Activated CD8-positive, alpha-beta memory T cell treated with anti-CD3 and anti-CD28 coated beads, Interleukin-2, amount 50 U/mL, for 1 hour (primary cell): Measurements from ENCODE around the gene SLC25A47.
"Not testable (repeated sequence)": the region's sequence is repeated elsewhere in the genome, so short reads cannot be mapped to it uniquely, and the experiment has no call there.

ENCODE experiments used
- DNase-seq: peaks from one replicate; pipeline ENCODE4 v3.0.0-alpha.2; 2020; ENCODE audit errors: extremely low read depth

The SLC25A47 gene, protein sequence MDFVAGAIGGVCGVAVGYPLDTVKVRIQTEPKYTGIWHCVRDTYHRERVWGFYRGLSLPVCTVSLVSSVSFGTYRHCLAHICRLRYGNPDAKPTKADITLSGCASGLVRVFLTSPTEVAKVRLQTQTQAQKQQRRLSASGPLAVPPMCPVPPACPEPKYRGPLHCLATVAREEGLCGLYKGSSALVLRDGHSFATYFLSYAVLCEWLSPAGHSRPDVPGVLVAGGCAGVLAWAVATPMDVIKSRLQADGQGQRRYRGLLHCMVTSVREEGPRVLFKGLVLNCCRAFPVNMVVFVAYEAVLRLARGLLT

DNA sequence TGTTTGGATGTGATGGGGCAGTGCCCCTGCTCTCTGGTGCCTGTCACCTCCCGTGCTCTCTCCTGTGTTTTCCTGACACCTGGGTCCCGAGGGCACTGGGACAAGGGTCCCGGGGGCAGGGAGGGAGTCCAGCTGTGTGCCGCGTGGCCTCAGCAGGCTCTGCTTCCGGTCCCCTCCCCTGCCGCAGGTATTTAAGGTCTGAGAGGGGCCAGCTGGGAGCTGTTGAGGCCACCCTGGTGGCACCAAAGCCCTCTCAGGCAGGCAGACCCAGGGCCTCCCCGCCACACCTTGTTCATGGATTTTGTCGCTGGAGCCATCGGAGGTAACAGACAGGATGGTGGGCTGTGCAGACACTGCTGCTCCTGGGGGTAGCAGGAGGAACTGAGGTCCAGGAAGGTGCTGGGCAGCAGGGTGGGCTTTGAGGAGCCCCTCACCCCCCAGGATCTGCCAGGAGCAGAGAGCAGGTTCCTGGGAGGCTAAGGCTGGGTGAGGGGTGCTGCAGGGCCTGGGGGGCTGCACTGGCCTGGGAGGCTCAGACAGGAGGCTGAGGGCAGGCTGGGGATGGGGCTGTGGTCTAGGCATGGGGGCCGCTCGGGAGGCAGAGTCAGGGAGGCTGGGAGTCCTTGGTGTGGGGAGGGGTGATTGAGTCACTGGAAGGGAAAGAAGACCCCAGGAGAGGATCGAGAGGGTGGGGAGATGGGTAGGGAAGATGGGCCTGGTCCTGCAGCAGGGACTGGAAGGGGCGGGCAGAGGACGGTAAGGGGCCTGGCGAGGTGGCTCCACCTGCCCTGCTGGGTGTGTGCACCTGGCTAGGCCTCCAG lies at the start of gene SLC25A47:
Gene SLC25A47 (plus strand): TSS at position 219 of the 821 bp plus-strand sequence. CDS start 76 bp downstream, at position 295.
- no peak for DNase-seq

DNA sequence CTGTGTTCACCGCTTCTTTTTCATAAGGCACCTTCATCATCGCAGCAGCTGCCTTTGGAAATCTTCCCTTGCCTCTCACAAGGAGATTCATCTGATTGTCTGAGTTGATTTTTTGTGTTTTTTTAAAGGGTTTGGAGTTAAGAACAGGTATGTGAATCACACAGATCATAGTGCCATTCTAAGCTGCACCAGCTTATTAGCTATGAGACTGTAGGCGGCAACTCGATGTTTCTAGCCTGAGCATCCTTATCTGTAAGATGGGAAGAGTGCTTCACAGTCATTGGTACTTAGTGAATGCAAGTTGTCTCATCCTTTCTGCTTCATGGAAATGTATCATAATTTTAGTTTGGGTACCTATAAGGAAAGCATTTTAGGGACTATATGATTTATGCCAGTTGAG lies 48.9 kb upstream of the SLC25A47 start:
- DNase-seq: no peak

DNA sequence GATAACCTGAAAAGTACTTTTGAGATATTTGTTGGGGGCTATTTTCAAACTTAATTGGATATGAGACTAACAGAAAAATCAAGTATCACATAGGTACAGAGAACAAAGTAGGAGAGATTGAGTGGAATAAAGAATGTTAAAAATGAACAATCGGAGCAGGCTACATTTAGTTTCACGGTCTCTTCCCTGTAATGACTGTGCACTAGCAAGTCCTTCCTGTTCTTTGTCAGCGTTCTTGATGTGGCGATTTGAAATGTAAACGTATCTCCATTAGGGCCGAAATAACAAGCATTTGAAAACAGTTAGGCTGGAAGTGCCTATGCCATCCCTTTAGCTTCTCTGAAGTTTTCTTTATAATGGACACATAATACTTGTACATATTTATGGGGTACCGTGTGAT lies 47.9 kb upstream of the SLC25A47 start:
- DNase-seq: no peak

DNA sequence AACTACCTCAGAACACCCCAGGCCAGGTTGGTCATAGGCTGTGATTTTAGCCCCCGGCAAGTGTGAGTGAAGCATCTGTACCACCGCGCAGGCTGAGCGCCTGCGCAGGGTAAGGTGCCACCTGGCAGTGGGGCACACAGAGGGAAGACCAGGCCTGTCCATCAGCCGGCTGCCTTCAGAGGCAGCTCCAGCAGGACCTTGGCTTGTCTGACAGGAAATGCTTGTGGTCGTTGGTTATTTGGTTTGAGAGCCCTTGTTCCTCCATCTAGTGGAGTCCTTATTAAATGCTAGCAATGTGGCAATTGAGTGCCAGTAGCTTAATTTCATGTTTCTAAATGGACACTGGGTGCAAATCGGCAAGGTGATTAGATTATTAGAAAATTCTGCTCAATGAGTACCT lies 44.4 kb upstream of the SLC25A47 start:
- no peak for DNase-seq

DNA sequence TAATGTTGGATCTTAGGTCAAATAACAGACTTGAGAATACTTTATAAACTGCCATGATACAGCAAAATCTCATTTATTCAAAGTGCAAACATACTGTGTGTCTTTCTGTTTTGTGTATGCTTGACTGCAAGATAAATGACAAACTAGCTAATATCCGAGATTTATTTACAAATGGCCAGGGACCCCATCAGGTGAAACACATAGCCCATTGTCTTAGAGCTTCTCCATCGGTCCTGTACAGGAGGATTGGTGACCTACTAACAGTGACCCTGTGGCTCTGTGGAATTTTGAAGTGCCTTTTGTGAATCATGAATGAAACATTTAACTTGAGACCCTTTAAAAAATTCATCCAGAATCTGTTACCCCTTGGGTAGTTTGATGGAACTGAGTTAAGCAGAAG lies 44.0 kb upstream of the SLC25A47 start:
- DNase-seq: no peak

DNA sequence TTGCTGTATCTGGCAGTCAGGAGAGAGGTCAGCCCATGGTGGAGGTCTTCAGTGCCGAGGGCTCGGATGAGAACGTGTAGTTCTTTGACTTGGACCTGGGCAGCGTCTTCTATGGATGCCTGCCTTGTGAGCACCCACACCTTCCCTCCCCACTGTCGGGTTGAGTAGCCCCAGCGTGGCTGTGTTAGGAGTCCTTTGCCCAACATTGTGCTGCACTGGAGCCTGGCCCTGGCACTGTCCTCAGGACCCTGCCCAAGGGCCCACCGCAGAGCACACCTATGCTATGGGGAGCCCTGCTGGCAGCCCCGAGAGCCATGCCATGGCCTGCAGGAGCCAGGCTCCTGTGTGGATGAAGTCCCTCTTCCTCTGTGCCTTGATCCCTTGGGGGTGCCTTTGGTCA lies 43.6 kb upstream of the SLC25A47 start:
- no peak for DNase-seq

DNA sequence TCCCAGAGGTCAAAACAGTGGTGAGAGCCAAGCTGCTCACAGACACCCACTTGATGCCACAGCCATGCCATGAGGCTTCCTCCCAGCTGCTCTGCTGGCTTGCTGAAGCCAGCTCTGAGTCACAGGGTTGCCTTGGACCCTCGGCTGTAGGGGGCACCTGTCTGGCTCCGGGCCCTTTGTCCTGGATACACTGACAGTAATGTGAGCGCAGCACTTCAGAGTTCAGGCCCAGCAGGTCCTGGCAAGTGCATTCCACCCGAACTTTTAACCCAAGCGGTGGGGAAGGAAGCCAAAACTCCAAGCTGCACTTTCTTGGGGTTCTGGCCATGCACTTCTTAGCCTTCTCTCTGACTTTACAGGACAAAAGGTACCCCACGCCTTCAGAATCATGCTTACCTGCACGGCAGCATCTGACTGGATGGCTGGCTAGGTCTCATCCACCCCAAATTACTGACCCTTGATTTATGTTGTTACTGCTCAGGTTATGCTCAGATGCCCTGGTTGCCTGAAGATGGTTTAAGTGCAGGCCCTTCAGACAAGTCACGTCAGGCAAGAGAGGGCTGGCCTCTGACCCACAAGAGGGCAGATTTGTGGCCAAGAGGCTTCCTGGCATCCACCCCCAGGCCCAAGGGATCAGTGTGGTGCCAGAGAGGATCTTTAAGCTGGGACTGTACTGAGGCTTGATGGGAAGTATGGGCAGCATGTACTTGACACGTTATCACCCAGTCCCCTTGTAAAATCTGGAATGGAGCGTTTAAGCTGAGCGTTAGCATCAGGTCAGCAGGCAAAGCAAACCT lies 41.7 kb upstream of the SLC25A47 start:
- DNase-seq: no peak

DNA sequence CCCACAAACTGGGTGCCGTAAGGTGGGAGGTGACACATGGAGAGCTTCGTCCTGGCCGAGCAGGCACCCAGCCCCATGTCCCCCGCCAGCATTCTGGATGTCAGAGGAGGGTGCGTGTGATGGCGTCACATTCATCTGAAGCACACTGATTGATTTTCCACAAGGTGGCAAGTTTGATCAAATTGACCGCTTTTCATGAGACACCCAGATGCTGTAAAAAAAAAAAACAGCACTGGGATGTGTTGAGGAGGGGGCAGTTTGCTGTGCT lies 41.1 kb upstream of the SLC25A47 start:
- DNase-seq: no peak

DNA sequence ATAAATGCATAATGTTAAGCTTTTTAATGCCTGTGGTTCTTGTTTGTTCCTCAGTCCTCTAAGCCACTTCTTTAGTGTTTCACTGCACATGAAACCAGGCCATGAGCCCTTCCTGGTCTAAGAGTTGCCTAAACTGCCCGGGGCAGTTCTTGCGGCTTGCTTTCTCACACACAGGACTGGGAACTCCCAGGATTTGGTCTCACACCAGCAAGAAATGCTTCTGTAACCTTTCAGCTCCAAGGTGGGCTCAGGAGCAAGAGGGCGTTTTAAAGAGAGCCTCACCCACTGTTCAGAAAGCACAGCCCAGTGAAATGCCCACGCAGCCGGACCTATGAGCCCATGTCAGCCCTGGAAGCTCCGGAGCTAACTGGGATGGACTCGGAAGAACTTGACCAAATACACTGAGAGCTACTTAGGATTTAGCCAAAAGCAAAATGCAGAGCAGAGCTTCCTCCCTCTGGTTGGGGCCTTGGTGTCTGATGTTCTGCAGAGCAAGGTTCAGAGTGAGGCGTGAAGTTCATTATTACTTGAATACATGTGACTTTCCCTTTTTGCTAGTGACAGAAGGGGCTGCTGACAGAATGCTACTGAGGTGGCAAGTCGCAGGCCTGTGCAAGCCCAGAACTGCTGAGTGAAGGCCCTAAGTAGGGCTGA lies 40.2 kb upstream of the SLC25A47 start:
- DNase-seq: no peak

DNA sequence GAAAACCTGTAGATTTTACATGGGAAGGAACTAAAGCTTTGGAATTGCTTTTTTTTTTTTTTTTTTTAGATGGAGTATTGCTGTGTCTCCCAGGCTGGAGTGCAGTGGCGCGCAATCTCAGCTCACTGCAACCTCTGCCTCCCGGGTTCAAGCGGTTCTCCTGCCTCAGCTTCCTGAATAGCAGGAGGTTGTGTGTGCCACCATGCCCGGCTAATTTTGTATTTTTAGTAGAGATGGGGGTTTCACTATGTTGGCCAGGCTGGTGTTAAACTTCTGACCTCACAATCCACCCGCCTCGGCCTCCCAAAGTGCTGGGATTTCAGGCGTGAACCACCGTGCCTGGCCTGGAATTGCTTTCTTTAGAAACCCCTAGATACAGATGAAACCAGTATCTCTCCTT lies 39.7 kb upstream of the SLC25A47 start:
- not testable (repeated sequence) for DNase-seq

DNA sequence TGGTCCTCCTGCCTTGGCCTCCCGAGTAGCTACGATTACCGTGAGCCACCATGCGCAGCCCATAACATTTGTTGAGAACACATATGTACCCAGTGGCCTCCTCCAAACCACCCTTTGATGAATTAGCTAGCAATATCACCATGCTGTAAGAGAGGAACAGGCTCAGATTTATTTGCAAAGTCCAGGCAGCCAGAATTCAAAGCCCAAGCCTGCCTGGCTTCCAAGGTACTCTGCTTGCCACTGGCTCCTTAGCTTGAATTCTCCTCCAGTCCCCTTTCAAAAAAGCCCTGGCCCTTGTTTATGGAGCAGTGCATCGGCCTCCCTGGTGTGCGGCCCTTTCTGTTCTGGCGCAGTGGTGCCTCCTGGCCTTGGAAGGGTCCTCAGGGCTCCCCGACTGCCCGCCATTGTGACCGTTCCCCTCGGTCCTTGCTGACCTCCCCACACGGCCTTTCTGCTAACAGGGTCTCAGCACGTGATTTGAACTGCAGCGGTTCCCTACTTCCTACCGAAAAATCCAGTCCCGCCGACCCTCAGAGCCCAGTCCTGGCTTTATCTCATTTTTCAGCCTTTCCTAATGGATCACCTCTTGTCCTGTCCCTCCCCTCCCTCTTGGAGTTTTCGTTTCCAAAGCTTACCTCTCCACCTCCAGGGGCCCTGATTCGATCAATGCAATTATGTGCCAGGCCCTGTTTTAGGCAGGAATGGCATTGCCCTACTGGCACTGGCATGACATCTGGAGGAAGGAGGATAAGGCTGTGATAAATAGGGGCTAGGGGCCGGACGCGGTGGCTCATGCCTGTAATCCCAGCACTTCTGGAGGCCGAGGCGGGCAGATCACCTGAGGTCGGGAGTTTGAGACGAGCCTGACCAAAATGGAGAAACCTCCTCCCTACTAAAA lies 38.9 kb upstream of the SLC25A47 start:
- DNase-seq: no peak

DNA sequence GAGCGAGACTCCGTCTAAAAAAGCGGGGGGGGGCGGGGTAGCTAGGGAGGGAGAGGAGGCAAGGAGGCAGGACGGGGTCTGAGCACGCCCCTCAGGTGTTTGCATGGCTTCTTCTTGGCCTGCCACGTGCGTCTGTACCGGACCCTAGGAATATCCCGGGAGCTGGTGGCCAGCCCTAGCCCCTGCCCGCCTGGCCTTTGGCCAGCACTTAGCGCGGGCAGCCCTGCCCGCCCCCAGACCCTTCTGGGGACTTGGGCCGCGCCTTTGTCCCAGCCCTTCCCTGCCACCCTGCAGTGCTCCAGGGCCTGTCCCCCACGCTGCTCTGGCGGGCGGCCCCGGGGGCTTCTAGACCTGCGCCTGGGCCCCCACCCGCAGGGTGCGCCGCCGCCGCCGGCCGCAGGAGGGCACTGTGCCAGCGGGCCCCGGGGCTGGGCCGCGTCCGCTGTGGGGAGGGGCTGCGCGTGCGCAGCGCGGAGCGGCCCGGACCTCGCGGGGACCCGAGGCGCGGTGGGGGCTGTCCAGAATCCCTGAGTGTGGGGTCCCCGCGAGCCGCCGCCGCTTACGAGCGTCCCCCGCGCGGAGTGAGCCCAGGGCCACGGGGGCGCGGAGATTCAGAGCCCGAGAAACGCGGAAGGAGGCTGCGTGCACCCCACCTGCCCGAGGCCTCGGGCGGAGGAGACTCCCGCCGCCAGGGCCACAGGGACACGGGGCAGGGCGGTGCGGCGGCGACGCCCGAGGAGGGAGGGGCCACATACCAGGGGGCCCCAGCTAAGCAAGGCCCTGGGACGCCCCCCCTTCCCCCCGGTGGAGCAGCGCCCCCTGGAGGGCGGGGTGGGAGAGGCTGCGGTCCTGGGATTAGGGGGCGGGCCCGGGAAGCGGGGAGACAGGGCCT lies 37.9 kb upstream of the SLC25A47 start:
- no peak for DNase-seq

DNA sequence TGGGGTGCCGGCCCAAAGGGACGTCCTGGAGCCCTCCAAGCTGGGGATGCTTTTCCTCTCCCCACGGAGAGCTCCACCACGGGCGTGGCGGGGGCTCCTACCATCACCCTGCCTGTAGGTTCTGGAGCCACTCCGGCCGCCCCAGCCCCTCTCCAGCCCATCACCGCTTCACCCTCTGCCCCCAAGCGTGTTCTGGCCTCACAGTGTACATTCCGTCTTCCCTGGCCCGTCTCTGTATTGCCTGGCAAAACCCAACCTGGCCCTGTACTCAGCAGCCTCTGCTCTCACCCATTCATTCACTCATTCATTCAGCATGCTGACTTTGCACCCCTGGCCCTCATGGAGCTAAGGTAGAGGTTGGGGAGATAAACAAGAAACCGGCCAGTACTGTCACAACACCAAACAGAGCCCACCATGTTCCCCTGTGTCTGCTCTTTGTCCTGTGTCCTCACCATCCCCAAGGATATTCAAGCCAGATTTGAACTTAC lies 37.2 kb upstream of the SLC25A47 start:
- no peak for DNase-seq

DNA sequence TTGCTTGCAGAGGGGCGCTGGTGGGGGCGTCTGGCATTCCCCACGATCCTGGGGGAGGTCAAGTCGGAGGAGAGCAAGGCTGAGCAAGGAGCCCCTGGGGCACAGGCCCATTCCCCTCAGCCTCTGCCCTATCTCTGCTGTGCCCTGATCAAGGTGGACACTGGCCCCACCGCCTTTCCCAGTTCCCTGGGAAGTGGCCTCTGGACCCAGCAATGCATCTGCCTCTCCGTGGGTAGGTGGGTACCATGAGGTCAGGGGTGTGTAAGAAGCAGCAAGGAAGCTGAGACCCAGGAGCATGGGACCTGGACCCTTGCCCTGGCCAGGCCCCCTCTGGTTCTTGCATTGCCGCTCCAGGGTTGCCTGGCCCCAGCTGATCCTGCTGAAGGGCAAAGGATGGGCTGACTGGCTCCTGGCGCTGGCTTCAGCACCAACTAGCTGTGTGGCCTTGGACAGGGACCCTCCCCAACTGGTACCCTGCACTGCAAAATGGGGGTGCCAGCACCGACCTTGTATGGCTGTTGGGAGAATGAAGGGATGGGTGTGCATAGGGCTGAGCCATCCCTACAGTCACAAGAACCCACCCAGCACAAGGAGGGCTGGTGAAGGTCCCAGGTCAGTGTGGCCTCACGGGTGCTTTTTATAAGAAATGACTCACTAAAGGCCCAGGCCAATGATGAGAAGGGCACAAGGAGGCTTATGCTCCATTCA lies 36.5 kb upstream of the SLC25A47 start:
- no peak for DNase-seq

DNA sequence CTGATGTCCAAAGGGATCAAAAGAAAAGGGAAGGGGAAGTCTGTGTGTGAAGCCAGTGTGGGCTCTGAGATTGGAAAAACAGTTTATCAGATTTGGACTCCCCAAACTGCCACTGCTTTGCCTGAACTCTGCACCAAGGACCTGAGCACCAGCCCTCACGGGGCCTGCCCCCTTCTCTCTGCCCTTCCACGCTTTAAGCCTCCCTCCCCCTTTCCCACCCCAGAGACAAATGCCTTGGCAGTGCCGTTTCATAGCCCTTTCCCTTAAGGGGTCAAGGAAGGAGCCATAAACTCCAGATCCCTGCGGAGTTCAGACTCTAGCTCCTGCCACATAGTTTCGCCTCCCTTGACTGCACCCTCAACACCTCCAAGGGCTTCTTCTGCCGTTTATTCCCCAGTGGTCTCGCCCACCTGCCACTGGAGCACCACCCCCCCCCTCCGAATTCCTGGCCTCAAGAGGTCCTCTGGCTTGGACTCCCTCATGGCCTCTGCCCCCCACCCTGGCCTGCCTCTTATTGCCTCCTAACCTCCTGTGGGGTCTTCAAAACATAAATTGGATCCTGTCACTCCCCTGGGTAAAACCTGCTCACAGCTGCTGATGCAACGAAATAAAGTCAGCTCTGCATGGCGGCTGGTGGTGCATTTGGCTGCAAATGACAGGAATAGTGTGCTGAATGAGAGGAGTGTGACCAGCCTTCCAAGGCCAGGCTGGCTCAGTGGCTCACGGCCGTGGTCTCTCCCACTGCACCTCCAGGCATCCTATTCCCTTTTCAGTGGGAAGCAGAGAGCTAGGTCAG lies 35.7 kb upstream of the SLC25A47 start:
- DNase-seq: no peak

DNA sequence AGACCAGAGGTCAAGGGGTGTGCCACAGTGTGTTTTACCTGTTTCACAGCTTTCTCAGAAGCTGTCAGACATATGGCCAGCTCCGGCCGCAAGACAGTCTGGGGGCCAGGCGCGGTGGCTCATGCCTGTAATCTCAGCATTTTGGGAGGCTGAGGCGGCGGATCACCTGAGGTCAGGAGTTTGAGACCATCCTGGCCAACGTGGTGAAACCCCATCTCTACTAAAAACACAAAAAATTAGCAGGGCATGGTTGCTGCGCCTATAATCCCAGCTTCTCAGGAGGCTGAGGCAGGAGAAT lies 35.2 kb upstream of the SLC25A47 start:
- not testable (repeated sequence) for DNase-seq

DNA sequence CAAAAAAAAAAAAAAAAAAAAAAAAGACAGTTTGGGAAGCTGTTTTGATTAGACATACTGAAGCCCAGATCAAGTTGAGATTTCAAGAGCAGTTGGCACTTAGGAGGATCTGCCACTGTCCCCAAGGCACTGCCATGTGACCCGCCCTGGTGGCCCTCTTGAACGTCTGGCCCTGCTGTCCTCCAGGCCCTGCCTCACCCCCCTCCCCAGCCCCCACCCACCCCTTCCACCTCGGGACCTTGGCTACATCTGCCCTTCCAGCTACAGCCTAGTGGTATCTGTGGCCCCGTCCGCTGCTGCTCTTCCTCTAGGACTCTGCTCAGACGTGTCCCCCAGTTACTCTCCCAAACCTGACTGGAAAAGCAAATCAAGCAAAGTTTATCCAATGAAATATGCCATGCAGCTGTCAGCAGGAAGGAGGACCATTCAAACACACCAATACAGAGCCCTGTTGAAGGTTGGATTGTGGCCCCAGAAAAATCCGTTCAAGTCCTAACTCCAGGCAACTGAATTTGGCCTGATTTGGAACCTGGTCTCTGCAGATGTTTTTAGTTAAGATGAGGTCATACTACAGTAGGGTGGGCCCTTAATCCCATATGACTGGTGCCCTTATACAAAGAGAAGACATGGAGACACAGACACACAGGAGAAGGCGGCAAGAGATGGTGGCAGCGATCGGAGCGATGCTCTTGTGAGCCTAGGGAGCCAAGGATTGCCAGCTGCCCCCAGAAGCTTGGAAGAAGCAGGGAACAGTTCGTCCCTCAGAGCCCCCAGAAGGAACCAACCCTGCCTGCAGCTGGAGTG lies 34.6 kb upstream of the SLC25A47 start:
- no peak for DNase-seq
